ENCODE results near the gene BTF3L4. TPM values are rescaled to one million over a fixed set of nuclear protein-coding genes. Genes with fewer than 3 reads are reported as not detected.

The BTF3L4 gene
- polyA plus RNA-seq, 2 of the 4 experiments (the other 2 are of a cell fraction): 47.4 to 63.8 TPM

- TF ChIP-seq CEBPB (IDR thresholded peaks at IDR 0.05) (no peak), ZNF302 (CRISPR knock-in tag; IDR thresholded peaks at IDR 0.05) (no peak)
Observed at GRCh38 chr1:52111492-52111891, 55.4 kb downstream of the BTF3L4 start (continued).

DNA sequence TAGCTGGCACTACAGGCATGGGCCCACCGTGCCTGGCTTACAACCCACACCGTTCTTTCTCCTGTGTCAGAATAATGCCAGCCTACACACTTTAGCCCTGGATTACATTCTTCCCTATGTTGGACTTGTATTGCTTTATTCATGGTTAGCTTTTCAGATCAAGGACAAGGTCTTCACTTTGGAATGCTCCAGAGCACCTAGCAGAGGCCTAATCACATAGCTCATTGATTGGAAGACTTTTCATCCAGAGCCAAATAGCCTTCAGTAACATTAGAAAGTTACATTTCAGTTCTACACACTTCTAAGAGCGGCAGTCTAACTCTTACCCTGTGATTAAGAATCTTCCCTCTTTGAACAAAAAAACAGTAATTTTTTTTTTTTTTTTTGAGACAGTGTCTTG lies 56.4 kb downstream of the BTF3L4 start:
- no peak for TF ChIP-seq ZNF302 (CRISPR knock-in tag; IDR thresholded peaks at IDR 0.05)
- no peak for TF ChIP-seq SMC3 (IDR thresholded peaks at IDR 0.05)
- TF ChIP-seq JUNB (IDR thresholded peaks at IDR 0.05): no peak
- no peak for TF ChIP-seq USF2 (IDR thresholded peaks at IDR 0.05)
- TF ChIP-seq CBX8 (IDR thresholded peaks at IDR 0.05): no peak
- DNase-seq (ENCODE audit: low read depth in 1 of 2, low spot score in 1 of 2) (no peak), ATAC-seq (no peak), FAIRE-seq (no peak)
- WGBS (ENCODE audit: missing lambda C conversion rate): 64% methylated on average over 3 of the region's 3 CpGs
- H3K4me1 ChIP-seq: no peaks in the 10 kb centered on the region
- H3K27ac ChIP-seq: no peak overlapping the region
- no peak overlapping the region for H3K4me3 ChIP-seq
- ChIA-PET POLR2A (no interaction called here), CTCF (interaction anchor here (2.8 kb wide), 1 partner anchor 14 kb away, joined by 10 read pairs; no protein-coding TSS in a partner anchor)
- H3K9me3 ChIP-seq: no peaks in the 10 kb centered on the region
- H3K4me2 ChIP-seq: no peak overlapping the region

- DNase-seq (ENCODE audit: low read depth in 1 of 2, low spot score in 1 of 2): no peak
- CTCF ChIA-PET: interaction anchor here (0.9 to 1.1 kb wide), 2 partner anchors 8 to 9 kb away, joined by 3 read pairs; no protein-coding TSS in a partner anchor
- Histone ChIP-seq H3K27ac (no peak overlapping the region), H3K4me3 (no peak overlapping the region), H3K9me3 (no peaks in the 10 kb centered on the region), H3K4me1 (no peaks in the 10 kb centered on the region), H3K4me2 (no peak overlapping the region)
- ATAC-seq: no peak
- FAIRE-seq: no peak
- POLR2A ChIA-PET: no interaction called here
- no peak for TF ChIP-seq POLR2A (IDR thresholded peaks at IDR 0.05; ENCODE audit: low read length)
- no peak for TF ChIP-seq HES2 (IDR thresholded peaks at IDR 0.05)
- TF ChIP-seq HDAC2 (IDR thresholded peaks at IDR 0.05): no peak
- TF ChIP-seq ZNF302 (CRISPR knock-in tag; IDR thresholded peaks at IDR 0.05): no peak
- no peak for TF ChIP-seq CTCF (IDR thresholded peaks at IDR 0.05)
- no peak for TF ChIP-seq PHF8 (IDR thresholded peaks at IDR 0.05; ENCODE audit: borderline replicate concordance, low read depth)
- no peak for TF ChIP-seq BHLHE40 (IDR thresholded peaks at IDR 0.05; ENCODE audit: low read depth, low read length)
- no peak for TF ChIP-seq CHD2 (IDR thresholded peaks at IDR 0.05; ENCODE audit: low read length, partially characterized antibody)
- no peak for TF ChIP-seq CHD4 (IDR thresholded peaks at IDR 0.05; ENCODE audit: borderline replicate concordance)
- TF ChIP-seq HOXB13 (CRISPR knock-in tag; IDR thresholded peaks at IDR 0.05; ENCODE audit: low read depth): no peak
- TF ChIP-seq SMC3 (IDR thresholded peaks at IDR 0.05): no peak
- TF ChIP-seq MAZ (IDR thresholded peaks at IDR 0.05; ENCODE audit: borderline replicate concordance, low read depth, low read length): no peak
- no peak for TF ChIP-seq MYC (IDR thresholded peaks at IDR 0.05; ENCODE audit: borderline replicate concordance, low read length)
- TF ChIP-seq RARB (CRISPR knock-in tag; IDR thresholded peaks at IDR 0.05): no peak
- no peak for TF ChIP-seq KDM5A (IDR thresholded peaks at IDR 0.05)
- no peak for TF ChIP-seq NR3C1 (IDR thresholded peaks at IDR 0.05)
- no peak for TF ChIP-seq FOSB (CRISPR knock-in tag; IDR thresholded peaks at IDR 0.05)
- TF ChIP-seq EHMT2 (IDR thresholded peaks at IDR 0.05; ENCODE audit: low read depth): no peak
- no peak for TF ChIP-seq FOSL2 (IDR thresholded peaks at IDR 0.05)
- TF ChIP-seq FOSL2 (CRISPR knock-in tag; IDR thresholded peaks at IDR 0.05): no peak
- 83% methylated on average over 12 of the region's 12 CpGs for WGBS (ENCODE audit: missing lambda C conversion rate)
Observed at GRCh38 chr1:52119301-52120079, 63.4 kb downstream of the BTF3L4 start.
